Spleen (tissue), 11 donors: Measurements from ENCODE around the gene MARCHF9. TPM values are rescaled to one million over a fixed set of nuclear protein-coding genes. Genes with fewer than 3 reads are reported as not detected.
A peak's percentile ranks its signal among the peaks of the same experiment; 100 is the strongest.

Experiments
- DNase-seq: peaks from one replicate; pipeline ENCODE4 v3.0.0-alpha.2; 2020
- H3K27ac ChIP-seq, 8 donors: fragments of 200-600 bp; sonication (generic) in 7 of 8; 1 replicate in 4 of 8; 2 replicates in 4 of 8; pipeline versions ENCODE4 v1.5.0 to v1.8.0; 2016 to 2021; ENCODE audit warnings: inconsistent platforms in 4 of 8, mild to moderate bottlenecking in 4 of 8, moderate library complexity in 1 of 8
- H3K27me3 ChIP-seq, 7 donors: fragments of 200-600 bp; sonication (generic) in 6 of 7; replicated peaks in 1 of 7; 1 replicate in 4 of 7; 2 replicates in 3 of 7; pipeline versions ENCODE4 v1.5.0 to v1.8.0; 2016 to 2021; ENCODE audit warnings: inconsistent platforms in 3 of 7, mild to moderate bottlenecking in 1 of 7
- H3K36me3 ChIP-seq, 6 donors: fragments of 200-600 bp; sonication (generic) in 5 of 6; 1 replicate in 4 of 6; 2 replicates in 2 of 6; pipeline versions ENCODE4 v1.5.0 to v1.8.0; 2016 to 2021; ENCODE audit warnings: inconsistent platforms in 2 of 6
- H3K4me1 ChIP-seq, 6 donors: fragments of 200-600 bp; sonication (generic) in 5 of 6; 1 replicate in 3 of 6; 2 replicates in 3 of 6; pipeline versions ENCODE4 v1.5.0 to v1.8.0; 2016 to 2021; ENCODE audit warnings: inconsistent platforms in 3 of 6
- H3K4me3 ChIP-seq, 8 donors: fragments of 200-600 bp; sonication (generic) in 7 of 8; 1 replicate in 4 of 8; 2 replicates in 4 of 8; pipeline versions ENCODE4 v1.5.0 to v1.8.0; 2016 to 2021; ENCODE audit warnings: inconsistent platforms in 4 of 8, mild to moderate bottlenecking in 4 of 8, moderate library complexity in 2 of 8
- H3K9me3 ChIP-seq, 8 donors: fragments of 200-600 bp; sonication (generic) in 7 of 8; 1 replicate in 4 of 8; 2 replicates in 4 of 8; pipeline versions ENCODE4 v1.5.0 to v1.8.0; 2016 to 2021; ENCODE audit warnings: inconsistent platforms in 4 of 8
- CTCF ChIP-seq, 11 experiments: fragments of 200-600 bp in 7 of 11; fragments of 450-650 bp in 4 of 11; sonication (generic) in 4 of 11; IDR thresholded peaks in 8 of 11; conservative IDR thresholded peaks in 3 of 11; 1 replicate in 7 of 11; 2 replicates in 4 of 11; pipeline versions ENCODE4 v1.4.0 to v1.8.0; 2016 to 2021; ENCODE audit warnings: antibody characterized with exemption in 11 of 11, inconsistent platforms in 4 of 11, mild to moderate bottlenecking in 1 of 11
- POLR2A ChIP-seq, 3 donors: fragments of 450-650 bp; IDR thresholded peaks; one replicate each; pipeline ENCODE4 v1.5.1; 2017; ENCODE audit warnings: antibody characterized with exemption in 3 of 3, mild to moderate bottlenecking in 1 of 3
- POLR2AphosphoS5 ChIP-seq, 3 donors: sonication (generic); formaldehyde crosslinking; IDR thresholded peaks; one replicate each; pipeline ENCODE4 v1.5.1; 2017; ENCODE audit warnings: antibody characterized with exemption in 3 of 3
- WGBS, 5 donors: extraction: QIAGEN DNeasy Blood & Tissue Kit in 3 of 5; methylation state at CpG; one replicate each; pipeline versions ENCODE4 v1.1.5 to v1.1.7; 2013 to 2018; 5-methylcytosine and 5-hydroxymethylcytosine counted together
- intact Hi-C: fragments of 100-400 bp; cut with DNase I; formaldehyde crosslinking; loops from one replicate; pipeline ENCODE4 v1.15.0; 2023; ENCODE audit warnings: low total_unique reads
- polyA plus RNA-seq, 3 donors: library from polyadenylated mRNA; stranded (reverse); fragments of 200-250 nt; gene quantifications; one replicate each; pipeline ENCODE4 v1.2.1, GENCODE V29; 2013
- total RNA-seq, 7 donors: library from RNA; depleted of rRNA in 3 of 7; stranded (reverse); fragments of >200 nt in 3 of 7; fragmentation: NEBNext Ultra II Directional in 4 of 7; extraction: Animal tissue kit (Norgen Biotek cat#: 25700) in 4 of 7; gene quantifications; one replicate each; pipeline versions ENCODE4 v1.1.0 to v1.2.1, GENCODE V29; 2016 to 2021
- donor health status: healthy with polysubstance abuse.
- donor health status: DM: no; HTN: no; CAD: no; lungs with moderate emphysema.
- donor health status: DM: no; HTN: no; CAD: no.
- donor health status: Bipolar disorder and iron deficiency.
- donor health status: healthy.
- donor health status: DM: no; HTN: no; CAD: no.
- donor health status: DM: yes; HTN: yes; CAD: no.

MARCHF9 gene
- total and polyA plus RNA-seq, 10 donors: 17.2 to 49.0 (median 27.1) TPM

- Histone ChIP-seq H3K4me1 (peaks cover 26 to 61% (median 47%) of the 10 kb centered on the region in 6 donors), H3K36me3 (peaks cover 0 to 28% (median 1%) of the 10 kb centered on the region in 6 donors), H3K27ac (no peak overlapping the region), H3K4me3 (no peak overlapping the region), H3K9me3 (no peaks in the 10 kb centered on the region), H3K27me3 (peaks cover 7 to 30% (median 28%) of the 10 kb centered on the region in 7 donors)
- 94 to 97% (median 96%) methylated on average over 11 of the region's 11 CpGs for WGBS, 5 donors
- intact Hi-C loops: no loop called here
- TF ChIP-seq POLR2A (IDR thresholded peaks at IDR 0.05) (no peak), POLR2AphosphoS5 (IDR thresholded peaks at IDR 0.05) (no peak), CTCF (IDR thresholded peaks at IDR 0.05 in 8 of 11, conservative IDR thresholded peaks at IDR 0.05 in 3 of 11) (no peak)
- DNase-seq: no peak
Observed at GRCh38 chr12:57769594-57769993, 14.7 kb downstream of the MARCHF9 start.

GRCh38 chr12:57770734-57771133 lies 15.8 kb downstream of the MARCHF9 start:
- Histone ChIP-seq H3K9me3 (no peaks in the 10 kb centered on the region), H3K36me3 (peaks cover 0 to 28% (median 1%) of the 10 kb centered on the region in 6 donors), H3K27me3 (peaks cover 2 to 19% (median 16%) of the 10 kb centered on the region in 7 donors), H3K4me1 (peaks cover 16 to 54% (median 37%) of the 10 kb centered on the region in 6 donors), H3K4me3 (no peak overlapping the region), H3K27ac (peak overlapping the region in 1 of 8 donors; percentile 91)
- intact Hi-C loops: no loop called here
- TF ChIP-seq POLR2A (IDR thresholded peaks at IDR 0.05) (no peak), POLR2AphosphoS5 (IDR thresholded peaks at IDR 0.05) (no peak), CTCF (IDR thresholded peaks at IDR 0.05 in 8 of 11, conservative IDR thresholded peaks at IDR 0.05 in 3 of 11) (no peak)
- no peak for DNase-seq
- WGBS, 5 donors: 81 to 95% (median 93%) methylated on average over 4 of the region's 4 CpGs

GRCh38 chr12:57771236-57771872 lies 16.5 kb downstream of the MARCHF9 start:
- H3K9me3 ChIP-seq: no peaks in the 10 kb centered on the region
- H3K4me1 ChIP-seq: peaks cover 10 to 47% (median 30%) of the 10 kb centered on the region in 6 donors
- intact Hi-C loops: no loop called here
- peaks cover 0 to 28% (median 1%) of the 10 kb centered on the region in 6 donors for H3K36me3 ChIP-seq
- peak overlapping the region; percentile 66 to 94 (median 82) for H3K4me3 ChIP-seq
- H3K27ac ChIP-seq: peak overlapping the region; percentile 70 to 93 (median 90)
- no peak for TF ChIP-seq CTCF (IDR thresholded peaks at IDR 0.05 in 8 of 11, conservative IDR thresholded peaks at IDR 0.05 in 3 of 11)
- 2 to 4% (median 3%) methylated on average over 16 of the region's 16 CpGs for WGBS, 5 donors
- DNase-seq: peak; percentile 92
- H3K27me3 ChIP-seq: peaks cover 0 to 12% (median 10%) of the 10 kb centered on the region in 7 donors

GRCh38 chr12:57771873-57772428 lies 17.0 kb downstream of the MARCHF9 start, which contains the start of gene METTL1:
TSS of gene METTL1 (minus strand) at chr12:57772105. CDS start at chr12:57772083, 22 bp downstream.
- TF ChIP-seq CTCF (IDR thresholded peaks at IDR 0.05 in 8 of 11, conservative IDR thresholded peaks at IDR 0.05 in 3 of 11): no peak
- peak; percentile 79 to 85 (median 85) for TF ChIP-seq POLR2AphosphoS5 (IDR thresholded peaks at IDR 0.05)
- TF ChIP-seq POLR2A (IDR thresholded peaks at IDR 0.05): peak in 1 of 3 donors; percentile 21
- Histone ChIP-seq H3K27me3 (peaks cover 0 to 7% (median 4%) of the 10 kb centered on the region in 7 donors), H3K4me1 (peaks cover 6 to 41% (median 24%) of the 10 kb centered on the region in 6 donors), H3K36me3 (peaks cover 0 to 28% (median 1%) of the 10 kb centered on the region in 6 donors), H3K9me3 (no peaks in the 10 kb centered on the region), H3K27ac (peak within 1 kb of the TSS; percentile 70 to 93 (median 90)), H3K4me3 (peak within 1 kb of the TSS; percentile 66 to 94 (median 82))
- DNase-seq: peak; percentile 97
- intact Hi-C loops: no loop called here
- WGBS, 5 donors: 0 to 1% (median 1%) methylated on average over 25 to 28 of the region's 28 CpGs
